22Rv1 (cell line): ENCODE measurements around the gene RASSF10.

Source experiments
- CTCF ChIP-seq: fragments of 450-650 bp; IDR thresholded peaks from 2 replicates; pipeline ENCODE4 v1.5.1; 2017; ENCODE audit warnings: mild to moderate bottlenecking
- ZFX ChIP-seq: fragments of 450-650 bp; IDR thresholded peaks from 2 replicates; pipeline ENCODE4 v1.6.1; 2017; ENCODE audit warnings: antibody characterized with exemption, borderline replicate concordance

- no peak for TF ChIP-seq CTCF
- no peak for TF ChIP-seq ZFX
These were observed 7.3 kb downstream of the RASSF10 start for GRCh38 chr11:13016415-13016814.
